GM12874 (cell line): Measurements from ENCODE around the gene FBLN5.

Experiments
- CTCF ChIP-seq: IDR thresholded peaks from 2 replicates; pipeline ENCODE4 v1.5.1; 2011; ENCODE audit warnings: low read depth, mild to moderate bottlenecking, control low read depth, low read length, moderate library complexity; ENCODE audit not compliant: insufficient read depth

FBLN5 gene

GRCh38 chr14:91919814-91920213 is 27.7 kb downstream of the FBLN5 start:
- no peak for TF ChIP-seq CTCF

- no peak for TF ChIP-seq CTCF
These were observed 29.2 kb downstream of the FBLN5 start for GRCh38 chr14:91918186-91918883.

- no peak for TF ChIP-seq CTCF
These were observed 35.5 kb downstream of the FBLN5 start for GRCh38 chr14:91912035-91912434.

- TF ChIP-seq CTCF: peak; percentile 33; the same call in 1 of the 2 replicates
These were observed 35.9 kb downstream of the FBLN5 start for GRCh38 chr14:91911474-91912032.

- TF ChIP-seq CTCF: no peak
These were observed 37.3 kb downstream of the FBLN5 start for GRCh38 chr14:91910196-91910595.

GRCh38 chr14:91906374-91906773 is 41.1 kb downstream of the FBLN5 start:
- no peak for TF ChIP-seq CTCF

GRCh38 chr14:91904956-91905645 is 42.4 kb downstream of the FBLN5 start:
- no peak for TF ChIP-seq CTCF
